HCT116 (cell line): ENCODE measurements around the gene KRTAP5-2. TPM values are rescaled to one million over a fixed set of nuclear protein-coding genes. Genes with fewer than 3 reads are reported as not detected.

Experiments used
- ATAC-seq: fragments of 200-7000 bp; cut with Tn5 transposase; 2 replicates; pipeline ENCODE4 v1.9.1; 2020; ENCODE audit warnings: mild to moderate bottlenecking, moderate library complexity
- BruUV-seq: library from RNA; stranded (reverse); fragments of 400-500 nt; replicated peaks from 2 replicates; lab custom pipeline; 2021; lab: Mats Ljungman, UMichigan
- CTCF ChIA-PET: fragments of 300-600 bp; sonication (Branson Sonifier 250); formaldehyde crosslinking; loops from one replicate; lab custom pipeline; 2021; ENCODE audit warnings: antibody characterized with exemption; lab: Charles Lee
- POLR2A ChIA-PET: fragments of 300-600, 350-600 bp; sonication (Branson Sonifier 250); formaldehyde crosslinking; loops from one replicate; lab custom pipeline; 2021; ENCODE audit warnings: antibody characterized with exemption; lab: Charles Lee
- RAD21 ChIA-PET, 2 experiments: fragments of 300-600 bp; sonication (Branson Sonifier 250); formaldehyde crosslinking; loops; one replicate each; lab custom pipeline; 2023; ENCODE audit warnings: low total read pairs in 2 of 2; ENCODE audit not compliant: uncharacterized antibody in 2 of 2, unreplicated experiment in 2 of 2, low non-redundant PET in 1 of 2; lab: Charles Lee
- DNase-seq: peaks from one replicate; pipeline ENCODE4 v3.0.0-alpha.2; 2010; ENCODE audit warnings: low read depth, low spot score
- H2AFZ ChIP-seq: fragments of 200-600 bp; shearing (Covaris generic), sonication (generic); 2 replicates; pipeline ENCODE4 v1.6.1; 2017; ENCODE audit warnings: low read depth, mixed run types, mixed read lengths, antibody characterized with exemption, low read length; ENCODE audit not compliant: poor library complexity, severe bottlenecking
- H3K27ac ChIP-seq: 2 replicates; pipeline ENCODE4 v1.5.1; 2012; ENCODE audit warnings: low read depth, low read length
- H3K27me3 ChIP-seq: fragments of 200-600 bp; sonication (generic); 2 replicates; pipeline ENCODE4 v1.6.1; 2016; ENCODE audit warnings: mixed run types, low read length, mixed read lengths; ENCODE audit not compliant: insufficient read depth
- H3K36me3 ChIP-seq, 2 experiments: fragments of 200-500 bp in 1 of 2; fragments of 200-600 bp in 1 of 2; sonication (Bioruptor generic) in 1 of 2; sonication (generic) in 1 of 2; 2 replicates each; pipeline versions ENCODE4 v1.5.1 to v1.6.1; 2014 to 2016; ENCODE audit warnings: low read length in 2 of 2, inconsistent platforms in 1 of 2, mixed read lengths in 1 of 2, mixed run types in 1 of 2; ENCODE audit not compliant: insufficient read depth in 2 of 2, control insufficient read depth in 1 of 2
- H3K4me1 ChIP-seq, 2 experiments: fragments of 200-600 bp in 1 of 2; sonication (generic) in 1 of 2; 2 replicates each; pipeline versions ENCODE4 v1.5.1 to v1.6.1; 2012 to 2017; ENCODE audit warnings: low read length in 2 of 2, inconsistent platforms in 1 of 2, mild to moderate bottlenecking in 1 of 2, mixed read lengths in 1 of 2, mixed run types in 1 of 2, moderate library complexity in 1 of 2; ENCODE audit not compliant: insufficient read depth in 2 of 2, control insufficient read depth in 1 of 2
- H3K4me2 ChIP-seq: fragments of 200-600 bp; sonication (generic); 2 replicates; pipeline ENCODE4 v1.6.1; 2017; ENCODE audit warnings: mixed run types, low read length, mixed read lengths
- H3K4me3 ChIP-seq, 2 experiments: fragments of 200-600 bp in 1 of 2; sonication (generic) in 1 of 2; replicated peaks in 1 of 2; 2 replicates each; pipeline ENCODE4 v1.5.1; 2011 to 2016; ENCODE audit warnings: low read length in 2 of 2, control low read depth in 1 of 2, low read depth in 1 of 2, mild to moderate bottlenecking in 1 of 2, mixed read lengths in 1 of 2, mixed run types in 1 of 2
- H3K79me2 ChIP-seq: fragments of 200-600 bp; sonication (generic); 2 replicates; pipeline ENCODE4 v1.6.1; 2017; ENCODE audit warnings: mild to moderate bottlenecking, mixed run types, low read length, moderate library complexity, mixed read lengths; ENCODE audit not compliant: insufficient read depth
- H3K9ac ChIP-seq: fragments of 200-600 bp; sonication (generic); 2 replicates; pipeline ENCODE4 v1.6.1; 2016; ENCODE audit warnings: low read length, mixed read lengths
- H3K9me2 ChIP-seq: fragments of 200-600 bp; sonication (generic), shearing (Covaris generic); 2 replicates; pipeline ENCODE4 v1.6.1; 2017; ENCODE audit warnings: mixed run types, mild to moderate bottlenecking, moderate library complexity; ENCODE audit not compliant: insufficient read depth
- H3K9me3 ChIP-seq, 2 experiments: fragments of 200-500 bp in 1 of 2; fragments of 200-600 bp in 1 of 2; sonication (Bioruptor generic) in 1 of 2; sonication (generic) in 1 of 2; 2 replicates each; pipeline ENCODE4 v1.6.1; 2014 to 2017; ENCODE audit warnings: low read length in 2 of 2, mixed read lengths in 2 of 2, inconsistent platforms in 1 of 2, low read depth in 1 of 2, mild to moderate bottlenecking in 1 of 2, mixed run types in 1 of 2, moderate library complexity in 1 of 2; ENCODE audit not compliant: control insufficient read depth in 1 of 2, insufficient read depth in 1 of 2
- H4K20me1 ChIP-seq: fragments of 200-600 bp; sonication (generic), shearing (Covaris generic); 2 replicates; pipeline ENCODE4 v1.6.1; 2017; ENCODE audit warnings: mixed run types, mild to moderate bottlenecking, moderate library complexity; ENCODE audit not compliant: insufficient read depth
- ATF3 ChIP-seq: IDR thresholded peaks from 2 replicates; pipeline ENCODE4 v1.6.1; 2012
- CBX3 ChIP-seq: IDR thresholded peaks from 2 replicates; pipeline ENCODE4 v1.6.1; 2012; ENCODE audit warnings: low read depth
- CEBPB ChIP-seq: IDR thresholded peaks from 2 replicates; pipeline ENCODE4 v1.6.1; 2012; ENCODE audit warnings: low read depth
- CTCF ChIP-seq, 3 experiments: fragments of 200-600 bp in 1 of 3; sonication (generic) in 1 of 3; IDR thresholded peaks in 2 of 3; conservative IDR thresholded peaks in 1 of 3; 2 replicates each; pipeline ENCODE4 v1.5.1; 2012 to 2017; ENCODE audit warnings: low read depth in 2 of 3, low read length in 2 of 3, antibody characterized with exemption in 1 of 3, borderline replicate concordance in 1 of 3, control low read depth in 1 of 3, mild to moderate bottlenecking in 1 of 3, mixed read lengths in 1 of 3, mixed run types in 1 of 3, moderate library complexity in 1 of 3; ENCODE audit not compliant: insufficient read depth in 1 of 3
- EGR1 ChIP-seq: IDR thresholded peaks from 2 replicates; pipeline ENCODE4 v1.6.1; 2012; ENCODE audit warnings: low read depth
- ELF1 ChIP-seq: IDR thresholded peaks from 2 replicates; pipeline ENCODE4 v1.6.1; 2012; ENCODE audit warnings: low read depth, borderline replicate concordance
- EZH2phosphoT487 ChIP-seq: fragments of 200-600 bp; IDR thresholded peaks from 2 replicates; pipeline ENCODE4 v1.6.1; 2018; ENCODE audit warnings: antibody characterized with exemption, borderline replicate concordance
- FOSL1 ChIP-seq: IDR thresholded peaks from 2 replicates; pipeline ENCODE4 v1.6.1; 2012; ENCODE audit warnings: low read depth
- JUND ChIP-seq: IDR thresholded peaks from 2 replicates; pipeline ENCODE4 v1.6.1; 2012
- POLR2A ChIP-seq: IDR thresholded peaks from 2 replicates; pipeline ENCODE4 v1.7.0; 2011; ENCODE audit warnings: borderline replicate concordance; ENCODE audit not compliant: insufficient read depth, insufficient read length; ENCODE audit errors: extremely low read depth
- POLR2AphosphoS5 ChIP-seq: IDR thresholded peaks from 2 replicates; pipeline ENCODE4 v1.6.1; 2011; ENCODE audit warnings: mild to moderate bottlenecking, low read depth, low read length, moderate library complexity
- RAD21 ChIP-seq: IDR thresholded peaks from 2 replicates; pipeline ENCODE4 v1.6.1; 2012; ENCODE audit warnings: low read depth, mild to moderate bottlenecking
- REST ChIP-seq: IDR thresholded peaks from 2 replicates; pipeline ENCODE4 v1.6.1; 2012; ENCODE audit warnings: low read depth
- SIN3A ChIP-seq: IDR thresholded peaks from 2 replicates; pipeline ENCODE4 v1.6.1; 2012; ENCODE audit warnings: low read depth
- SRF ChIP-seq: IDR thresholded peaks from 2 replicates; pipeline ENCODE4 v1.6.1; 2012; ENCODE audit warnings: low read depth
- TCF7L2 ChIP-seq: IDR thresholded peaks from 2 replicates; pipeline ENCODE4 v1.7.0; 2011; ENCODE audit warnings: borderline replicate concordance, inconsistent platforms; ENCODE audit not compliant: insufficient read depth, insufficient read length; ENCODE audit errors: extremely low read depth
- YY1 ChIP-seq: IDR thresholded peaks from 2 replicates; pipeline ENCODE4 v1.6.1; 2011; ENCODE audit warnings: low read length, low read depth, moderate library complexity, mild to moderate bottlenecking; ENCODE audit not compliant: insufficient replicate concordance; ENCODE audit errors: extremely low read depth
- ZBTB33 ChIP-seq: IDR thresholded peaks from 2 replicates; pipeline ENCODE4 v1.6.1; 2011; ENCODE audit warnings: mild to moderate bottlenecking, low read length, moderate library complexity; ENCODE audit not compliant: insufficient replicate concordance; ENCODE audit errors: extremely low read depth
- ZFX ChIP-seq: fragments of 450-650 bp; IDR thresholded peaks from 2 replicates; pipeline ENCODE4 v1.6.1; 2017
- ZNF274 ChIP-seq: fragments of 200-500 bp; sonication (Bioruptor generic); IDR thresholded peaks from 2 replicates; pipeline ENCODE4 v1.6.1; 2014; ENCODE audit warnings: mild to moderate bottlenecking, low read depth, low read length, inconsistent platforms
- intact Hi-C: fragments of 100-400 bp; cut with micrococcal nuclease; formaldehyde crosslinking; loops from 2 replicates; pipeline ENCODE4 v1.10.0; 2022
- total RNA-seq: library from RNA; stranded (reverse); gene quantifications from one replicate; pipeline ENCODE4 v1.2.1, GENCODE V29; 2021; ENCODE audit not compliant: unreplicated experiment

KRTAP5-2 gene
- total RNA-seq, 1 experiment from 2014 or later = not detected

DNA sequence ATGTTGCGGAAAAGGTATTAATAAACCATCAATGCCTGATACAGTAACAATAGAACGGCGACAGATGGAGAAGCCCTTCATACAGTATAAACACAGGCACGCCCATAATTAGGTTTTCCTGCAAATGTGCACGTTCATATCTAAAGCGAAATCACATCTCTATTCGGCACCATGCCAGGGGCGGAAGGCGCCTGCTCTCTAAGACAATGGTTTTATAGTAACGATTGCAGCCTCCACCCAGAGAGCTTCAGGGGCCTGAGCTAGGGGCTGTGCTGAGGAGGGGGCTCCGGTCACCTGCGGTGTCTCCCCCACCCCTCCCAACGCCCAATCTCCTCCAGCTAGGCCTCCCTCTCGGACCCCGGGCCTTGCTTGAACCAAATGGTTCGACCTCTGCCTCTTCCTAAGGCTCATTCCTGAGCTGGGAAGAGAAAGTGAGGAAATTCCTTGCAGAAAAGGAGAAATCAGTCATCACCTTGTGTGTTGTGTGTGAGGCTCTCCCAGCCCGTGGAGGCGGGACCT lies 41.1 kb upstream of the KRTAP5-2 start:
- CTCF ChIA-PET = interaction anchor here (0.8 to 4.8 kb wide), 7 partner anchors 8 to 513 kb away, joined by 3 to 31 read pairs (median 5); no protein-coding TSS in a partner anchor
- Histone ChIP-seq H4K20me1 (no peaks in the 10 kb centered on the region), H3K9ac (no peak overlapping the region), H3K9me3 (no peaks in the 10 kb centered on the region), H3K4me1 (peaks cover 0 to 9% of the 10 kb centered on the region in 2 experiments; a peak in 1 of 4 replicates), H3K79me2 (no peaks in the 10 kb centered on the region), H3K4me2 (no peak overlapping the region), H3K4me3 (no peak overlapping the region), H3K36me3 (no peaks in the 10 kb centered on the region), H3K27me3 (no peaks in the 10 kb centered on the region), H3K9me2 (no peaks in the 10 kb centered on the region), H2AFZ (no peak overlapping the region), H3K27ac (no peak overlapping the region)
- POLR2A ChIA-PET = no interaction called here
- RAD21 ChIA-PET = no interaction called here
- TF ChIP-seq ZFX (no peak), EGR1 (no peak), RAD21 (no peak), CBX3 (no peak), FOSL1 (no peak), REST (no peak), SRF (no peak), EZH2phosphoT487 (no peak), CEBPB (no peak), POLR2AphosphoS5 (no peak), TCF7L2 (no peak), JUND (no peak), SIN3A (no peak), ZBTB33 (no peak), ELF1 (no peak), CTCF (IDR thresholded peaks at IDR 0.05 in 2 of 3, conservative IDR thresholded peaks at IDR 0.05 in 1 of 3; ENCODE audit: borderline replicate concordance in 1 of 3, insufficient read depth in 1 of 3, low read depth in 2 of 3, low read length in 2 of 3) (no peak), YY1 (no peak), ZNF274 (no peak), ATF3 (no peak), POLR2A (no peak)
- DNase-seq (no peak), ATAC-seq (no peak)
- BruUV-seq = no TSS peak
- intact Hi-C loops = no loop called here
